ENCODE measurements around the gene TIGD6. TPM values are rescaled to one million over a fixed set of nuclear protein-coding genes. Genes with fewer than 3 reads are reported as not detected.

TIGD6 gene
- total RNA-seq, 4 donors from 2014 or later = 0.20 to 2.5 (median 1.6) TPM

- Histone ChIP-seq H3K4me1 (peaks cover 0 to 7% (median 3%) of the 10 kb centered on the region in 4 donors), H3K36me3 (peaks cover 0 to 72% (median 29%) of the 10 kb centered on the region in 4 donors), H3K27me3 (no peaks in the 10 kb centered on the region), H3K9me3 (no peaks in the 10 kb centered on the region), H3K4me3 (no peak overlapping the region), H3K27ac (no peak overlapping the region)
- in situ Hi-C loops (cut with MboI; ENCODE audit: low pct_ligation_motif_present in 1 of 4, low pct_unique_long_range_greater_than_20kb in 1 of 4, low sequenced_read_pairs in 3 of 4) (no loop called here), intact Hi-C loops (cut with DNase I; ENCODE audit: low total_unique reads) (no loop called here)
- no peak for DNase-seq
- 92% methylated on average over 1 of the region's 1 CpG; no CpG with 5 or more reads in 1 of the 2 donors for WGBS, 2 donors (ENCODE audit: low coverage in 1 of 2)
- TF ChIP-seq CTCF (IDR thresholded peaks at IDR 0.05) (no peak), EP300 (IDR thresholded peaks at IDR 0.05; ENCODE audit: low read depth) (no peak), POLR2A (IDR thresholded peaks at IDR 0.05) (no peak), POLR2AphosphoS5 (IDR thresholded peaks at IDR 0.05) (no peak)
These were observed 21.7 kb upstream of the TIGD6 start for GRCh38 chr5:150022158-150022531.

GRCh38 chr5:150021491-150022157, 21.2 kb upstream of the TIGD6 start:
- WGBS, 2 donors (ENCODE audit: low coverage in 1 of 2) = 91 to 95% methylated on average over 6 to 13 of the region's 13 CpGs
- Histone ChIP-seq H3K4me1 (peaks cover 0 to 7% (median 3%) of the 10 kb centered on the region in 4 donors), H3K27me3 (no peaks in the 10 kb centered on the region), H3K4me3 (no peak overlapping the region), H3K9me3 (no peaks in the 10 kb centered on the region), H3K27ac (no peak overlapping the region), H3K36me3 (peaks cover 0 to 66% (median 26%) of the 10 kb centered on the region in 4 donors)
- TF ChIP-seq POLR2AphosphoS5 (IDR thresholded peaks at IDR 0.05) = no peak
- intact Hi-C loops (cut with DNase I; ENCODE audit: low total_unique reads) = no loop called here
- in situ Hi-C loops (cut with MboI; ENCODE audit: low pct_ligation_motif_present in 1 of 4, low pct_unique_long_range_greater_than_20kb in 1 of 4, low sequenced_read_pairs in 3 of 4) = no loop called here
- no peak for DNase-seq

- Histone ChIP-seq H3K27me3 (no peaks in the 10 kb centered on the region), H3K4me3 (no peak overlapping the region), H3K27ac (no peak overlapping the region), H3K36me3 (peaks cover 0 to 66% (median 25%) of the 10 kb centered on the region in 4 donors), H3K4me1 (peaks cover 0 to 7% (median 3%) of the 10 kb centered on the region in 4 donors), H3K9me3 (no peaks in the 10 kb centered on the region)
- intact Hi-C loops (cut with DNase I; ENCODE audit: low total_unique reads) = no loop called here
- DNase-seq = no peak
- TF ChIP-seq CTCF (IDR thresholded peaks at IDR 0.05) (no peak), EP300 (IDR thresholded peaks at IDR 0.05; ENCODE audit: low read depth) (no peak), POLR2AphosphoS5 (IDR thresholded peaks at IDR 0.05) (no peak), POLR2A (IDR thresholded peaks at IDR 0.05) (no peak)
- WGBS, 2 donors (ENCODE audit: low coverage in 1 of 2) = 100% methylated on average over 1 of the region's 1 CpG
- in situ Hi-C loops (cut with MboI; ENCODE audit: low pct_ligation_motif_present in 1 of 4, low pct_unique_long_range_greater_than_20kb in 1 of 4, low sequenced_read_pairs in 3 of 4) = no loop called here
These were observed 19.8 kb upstream of the TIGD6 start for GRCh38 chr5:150020249-150020648.

GRCh38 chr5:150017226-150018005, 17.0 kb upstream of the TIGD6 start:
- WGBS, 2 donors (ENCODE audit: low coverage in 1 of 2) = 78 to 89% methylated on average over 5 to 6 of the region's 6 CpGs
- Histone ChIP-seq H3K9me3 (no peaks in the 10 kb centered on the region), H3K4me1 (peaks cover 0 to 15% (median 8%) of the 10 kb centered on the region in 4 donors), H3K27ac (no peak overlapping the region), H3K27me3 (no peaks in the 10 kb centered on the region), H3K36me3 (peaks cover 0 to 64% (median 30%) of the 10 kb centered on the region in 4 donors), H3K4me3 (no peak overlapping the region)
- TF ChIP-seq CTCF (IDR thresholded peaks at IDR 0.05) = no peak
- TF ChIP-seq EP300 (IDR thresholded peaks at IDR 0.05; ENCODE audit: low read depth) = no peak
- TF ChIP-seq POLR2AphosphoS5 (IDR thresholded peaks at IDR 0.05) = no peak
- no peak for TF ChIP-seq POLR2A (IDR thresholded peaks at IDR 0.05)
- in situ Hi-C loops (cut with MboI; ENCODE audit: low pct_ligation_motif_present in 1 of 4, low pct_unique_long_range_greater_than_20kb in 1 of 4, low sequenced_read_pairs in 3 of 4) = no loop called here
- intact Hi-C loops (cut with DNase I; ENCODE audit: low total_unique reads) = no loop called here
- DNase-seq = no peak

Measured in transverse colon (tissue), 4 donors.